Erythroblast (primary cell): ENCODE data around the gene TP53I3.
A peak's percentile ranks its signal among the peaks of the same experiment; 100 is the strongest.

Experiments
- GATA1 ChIP-seq: IDR thresholded peaks from 2 replicates; pipeline ENCODE4 v1.6.1; 2011; ENCODE audit warnings: low read depth, mild to moderate bottlenecking, control low read depth, low read length, moderate library complexity
- POLR2A ChIP-seq: IDR thresholded peaks from 2 replicates; pipeline ENCODE4 v1.6.1; 2011; ENCODE audit warnings: mild to moderate bottlenecking, low read length

GRCh38 chr2:24083567-24084385 lies 858 bp downstream of the TP53I3 start:
- peak; percentile 71 for TF ChIP-seq POLR2A
- no peak for TF ChIP-seq GATA1
